HG02759 (cell line): ENCODE results near the gene TAAR2.
"Not testable (repeated sequence)": the region's sequence is repeated elsewhere in the genome, so short reads cannot be mapped to it uniquely, and the experiment has no call there.

Source experiments
- ATAC-seq: cut with Tn5 transposase; IDR thresholded peaks from one replicate; pipeline ENCODE4 v1.9.1; 2021; ENCODE audit warnings: mild to moderate bottlenecking, moderate library complexity; ENCODE audit not compliant: unreplicated experiment

The TAAR2 gene

DNA sequence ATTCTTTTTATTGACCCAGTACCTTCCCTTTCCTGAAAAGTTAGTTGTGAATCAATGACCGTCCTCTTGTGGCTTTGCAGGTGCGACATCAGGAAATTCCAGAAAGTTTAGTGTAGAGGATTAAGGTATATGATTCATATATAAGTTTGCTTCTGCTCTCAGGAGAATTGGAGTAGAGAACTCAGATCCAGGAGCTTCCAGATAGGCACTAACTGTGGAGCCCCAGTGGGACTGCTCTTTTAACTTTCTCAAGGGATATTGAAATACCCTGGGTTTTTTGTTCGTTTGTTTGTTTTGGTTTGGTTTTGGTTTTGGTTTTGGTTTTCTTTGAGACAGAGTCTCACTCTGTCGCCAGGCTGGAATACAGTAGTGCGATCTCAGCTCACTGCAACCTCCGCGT is 9.5 kb downstream of the TAAR2 start:
- no peak for ATAC-seq

DNA sequence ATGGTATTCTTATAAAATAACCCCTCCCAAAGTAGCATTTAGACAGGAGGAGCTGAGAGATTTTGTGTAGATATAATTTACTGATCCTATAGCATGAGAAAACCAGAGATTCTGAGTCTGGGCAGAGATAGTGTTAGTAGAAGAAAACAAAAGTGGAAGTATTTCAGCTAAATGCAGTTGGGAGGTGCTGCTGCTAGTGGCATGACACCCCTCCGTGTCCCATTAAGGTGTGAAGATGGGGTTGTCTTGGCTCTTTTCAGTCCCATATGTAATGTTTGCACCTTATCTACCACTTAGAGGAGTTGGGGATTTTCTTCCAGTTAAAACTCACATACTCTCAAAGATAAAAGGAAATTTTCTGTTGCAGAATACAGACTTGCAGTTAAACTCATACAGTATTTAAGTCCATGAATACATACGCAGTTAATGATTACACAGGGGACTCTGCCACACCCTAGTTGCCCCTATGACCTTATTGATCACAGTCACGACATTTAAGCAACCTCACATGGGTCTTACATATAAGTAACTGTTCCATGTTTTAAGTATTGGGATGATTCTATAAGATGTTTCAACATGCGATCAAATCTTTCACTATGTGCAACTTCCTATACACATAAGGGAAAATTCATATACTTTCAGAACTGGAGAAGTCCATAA is 11.5 kb downstream of the TAAR2 start:
- ATAC-seq: no peak

DNA sequence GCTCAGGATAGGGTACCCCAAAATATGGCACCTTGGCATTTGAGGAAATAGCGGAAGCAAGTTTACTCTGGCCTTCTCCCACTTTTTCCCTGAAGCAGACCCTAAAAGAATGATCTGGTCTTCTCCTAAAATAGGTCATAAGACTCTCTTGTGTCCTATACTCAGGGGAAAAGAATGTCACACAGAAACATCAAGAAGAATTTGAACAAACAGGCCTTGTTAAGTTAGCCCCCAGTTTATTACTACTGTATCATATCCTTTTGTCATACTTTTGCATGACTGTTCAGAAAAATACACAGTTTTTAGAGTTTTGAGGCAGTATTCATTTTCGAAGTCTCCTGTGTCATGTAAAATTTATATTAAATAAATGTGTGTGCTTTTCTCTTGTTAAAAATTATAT is 12.5 kb downstream of the TAAR2 start:
- ATAC-seq: no peak

DNA sequence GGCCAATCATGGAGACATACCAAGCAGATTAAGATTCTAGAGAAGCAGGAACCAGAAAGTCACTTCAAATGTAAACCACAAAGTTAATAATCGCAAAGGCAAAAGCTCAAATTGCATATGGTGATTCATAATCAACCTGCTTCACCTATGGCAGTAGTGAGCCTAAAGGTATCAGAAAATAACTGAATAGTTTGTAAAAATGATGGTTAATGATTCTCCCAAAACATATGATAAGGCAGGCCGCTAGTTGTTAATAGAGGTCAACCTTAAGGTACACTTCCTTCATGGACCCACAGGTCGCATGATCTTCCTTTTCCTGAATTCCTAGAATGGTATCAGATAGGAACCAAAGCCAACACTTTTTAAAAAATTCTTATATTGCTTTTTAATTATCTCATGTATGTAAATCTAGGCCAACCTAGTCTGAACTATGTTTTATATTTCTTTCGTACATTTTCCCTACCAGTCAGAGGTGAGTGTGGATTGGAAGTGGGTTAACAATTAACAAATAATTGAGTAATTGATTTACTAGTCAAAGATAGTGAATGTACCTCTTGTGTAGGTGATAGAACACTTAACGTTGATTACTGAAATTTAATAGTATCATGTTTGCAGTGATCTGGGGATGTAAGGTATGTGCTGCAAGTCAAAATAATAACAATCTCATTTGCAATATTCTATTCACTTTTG is 16.4 kb downstream of the TAAR2 start:
- ATAC-seq: peak; percentile 66

DNA sequence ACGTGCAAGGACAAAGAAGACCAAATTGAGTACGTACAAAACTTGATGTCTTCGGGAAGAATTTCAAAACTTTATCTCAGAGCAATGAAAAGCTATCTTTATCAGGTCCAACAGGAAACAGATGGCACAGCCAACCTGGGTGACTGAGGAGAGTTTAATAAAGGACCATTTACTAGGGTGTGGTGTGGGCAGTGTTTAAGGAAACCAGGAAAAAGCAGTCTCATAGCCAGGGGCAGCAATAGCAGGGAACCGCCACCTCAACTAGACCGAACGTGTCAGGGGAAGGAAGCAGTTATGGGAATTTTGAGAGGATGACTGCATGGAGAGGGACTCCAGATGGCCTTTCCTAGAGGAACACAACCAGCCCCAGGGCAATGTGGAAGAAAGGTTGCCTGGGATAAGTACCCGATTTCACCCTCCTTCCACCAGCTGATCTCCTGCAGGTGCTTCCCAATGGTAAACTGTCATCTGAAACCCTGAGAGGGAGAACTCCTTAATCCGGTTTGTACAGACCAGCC is 19.4 kb downstream of the TAAR2 start:
- ATAC-seq: no peak

DNA sequence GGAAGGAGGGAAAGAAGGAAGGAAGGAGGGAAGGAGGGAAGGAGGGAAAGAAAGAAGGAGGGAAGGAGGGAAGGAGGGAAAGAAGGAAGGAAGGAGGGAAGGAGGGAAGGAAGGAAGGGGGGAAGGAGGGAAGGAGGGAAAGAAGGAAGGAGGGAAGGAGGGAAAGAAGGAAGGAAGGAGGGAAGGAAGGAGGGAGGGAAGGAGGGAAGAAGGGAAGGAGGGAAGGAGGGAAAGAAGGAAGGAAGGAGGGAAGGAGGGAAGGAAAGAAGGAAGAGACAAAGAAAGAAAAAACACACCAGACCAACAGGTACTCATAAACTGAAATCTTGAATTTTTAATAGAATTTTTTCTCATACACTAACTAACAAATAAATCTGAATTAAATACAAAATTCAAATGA is 23.2 kb downstream of the TAAR2 start:
- not testable (repeated sequence) for ATAC-seq

DNA sequence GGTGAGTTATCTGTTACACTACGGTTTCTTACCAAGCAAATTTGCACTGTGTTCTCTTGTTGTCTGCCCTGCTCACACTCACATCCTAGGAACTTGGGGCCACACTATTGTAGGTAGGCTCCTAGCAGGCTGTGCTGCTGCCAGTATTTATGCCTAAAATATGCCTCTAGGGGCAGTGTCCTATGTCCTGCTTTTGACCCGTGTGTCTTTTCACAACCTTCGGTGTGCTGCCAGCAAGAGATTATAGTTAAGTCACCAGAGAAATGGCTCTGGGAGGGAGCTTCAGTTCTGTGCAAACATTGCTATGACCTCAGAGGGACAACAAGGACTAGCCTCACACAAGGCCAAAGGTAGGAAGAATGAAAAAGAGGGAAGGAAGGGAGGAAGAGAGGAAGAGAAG is 25.6 kb downstream of the TAAR2 start:
- ATAC-seq: peak; percentile 78

DNA sequence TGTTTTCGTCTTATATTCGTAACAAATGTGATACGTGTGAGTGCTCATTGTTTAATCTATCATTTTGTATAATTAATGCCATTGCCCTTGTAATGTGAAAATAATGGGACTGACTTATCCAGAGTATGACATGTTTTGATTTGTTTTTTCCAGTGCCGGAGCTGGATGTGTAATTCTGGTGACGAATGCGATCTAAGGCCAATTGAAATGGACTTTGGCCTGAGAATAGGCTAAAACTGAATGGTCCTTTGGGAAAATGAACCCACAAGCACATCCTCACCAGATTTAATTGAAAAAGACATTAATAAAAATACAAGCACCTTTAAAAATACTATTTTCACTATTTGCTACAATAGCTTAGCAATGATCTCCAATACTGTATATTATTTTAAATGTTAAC is 27.9 kb downstream of the TAAR2 start:
- ATAC-seq: no peak

DNA sequence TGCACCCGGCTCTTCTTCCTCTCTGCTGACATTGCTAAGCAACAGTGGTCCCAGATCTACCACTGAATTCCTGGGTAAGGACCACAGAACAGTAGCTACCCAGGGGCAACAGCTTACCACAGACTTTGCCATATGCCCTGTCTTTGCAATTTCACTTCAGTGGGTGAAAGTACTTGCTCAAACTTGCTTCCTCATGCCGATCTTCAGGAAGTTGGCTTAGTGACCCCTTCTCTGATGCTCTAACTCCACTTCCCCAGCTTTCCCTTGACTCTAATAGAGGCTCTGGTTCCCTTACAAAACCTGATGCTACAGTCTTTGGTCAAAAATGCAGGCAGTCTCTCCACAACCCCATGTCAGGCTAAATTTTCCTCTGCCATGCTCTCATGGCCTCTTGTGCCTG is 31.2 kb downstream of the TAAR2 start:
- ATAC-seq: no peak

DNA sequence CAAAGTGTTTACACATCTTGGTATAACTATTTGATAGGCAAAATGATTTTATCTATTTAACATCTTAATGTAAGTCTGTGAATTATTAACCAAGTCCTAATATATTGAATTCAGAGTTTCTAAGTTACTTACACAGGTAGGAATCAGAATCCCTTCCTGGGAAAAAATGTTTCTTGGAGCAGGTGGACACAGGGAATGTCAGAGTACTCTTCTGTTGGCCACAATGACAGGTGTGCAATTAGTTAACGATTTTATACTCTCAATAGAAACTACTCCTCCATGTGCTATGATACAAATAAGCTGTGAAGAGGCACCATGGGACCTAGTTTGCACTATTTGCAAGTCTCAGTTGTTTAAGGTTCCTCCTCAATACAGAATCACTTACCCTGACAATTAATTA is 33.7 kb downstream of the TAAR2 start:
- no peak for ATAC-seq

DNA sequence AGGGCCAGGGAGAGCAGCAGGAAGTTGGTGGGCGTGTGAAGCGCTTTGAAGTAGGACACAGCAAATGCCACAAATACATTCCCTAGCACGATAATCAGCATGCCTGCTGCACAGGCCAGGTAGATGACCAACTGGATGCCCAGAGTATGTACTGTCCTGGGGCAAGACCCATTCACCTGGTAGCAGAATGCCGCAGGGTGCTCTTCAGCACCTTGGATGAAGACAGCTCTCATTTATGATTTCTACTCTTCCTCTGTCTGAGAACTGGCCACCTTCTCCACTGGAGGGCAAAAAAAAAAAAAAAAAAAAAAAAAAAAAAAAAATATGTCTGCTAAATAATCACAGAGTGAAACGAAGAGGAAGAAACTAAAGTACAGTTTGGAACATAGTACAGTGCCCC is 34.6 kb downstream of the TAAR2 start, which contains the start of gene TAAR5:
Gene TAAR5 (minus strand): TSS at position 288 of the 400 bp plus-strand sequence. CDS start 55 bp downstream, at position 233.
- no peak for ATAC-seq

DNA sequence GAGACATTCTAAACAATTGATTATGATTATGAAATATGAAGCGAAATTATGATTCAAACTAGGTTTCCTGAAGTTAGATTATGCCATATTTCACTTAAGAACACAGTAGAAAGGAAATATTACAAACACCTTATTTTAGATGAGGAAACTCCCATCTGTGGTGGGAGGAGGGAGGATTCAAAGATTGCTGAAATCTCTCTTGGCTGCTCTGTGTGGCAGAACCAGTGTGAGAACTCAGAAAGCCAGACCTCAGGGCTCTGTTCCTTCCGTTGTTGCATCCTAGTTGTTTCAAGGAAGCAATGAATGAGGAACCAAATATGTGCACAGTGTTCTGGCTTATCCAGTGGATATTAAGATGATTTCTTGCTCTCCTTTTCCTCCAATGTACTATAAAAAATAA is 36.7 kb downstream of the TAAR2 start:
- ATAC-seq: no peak

DNA sequence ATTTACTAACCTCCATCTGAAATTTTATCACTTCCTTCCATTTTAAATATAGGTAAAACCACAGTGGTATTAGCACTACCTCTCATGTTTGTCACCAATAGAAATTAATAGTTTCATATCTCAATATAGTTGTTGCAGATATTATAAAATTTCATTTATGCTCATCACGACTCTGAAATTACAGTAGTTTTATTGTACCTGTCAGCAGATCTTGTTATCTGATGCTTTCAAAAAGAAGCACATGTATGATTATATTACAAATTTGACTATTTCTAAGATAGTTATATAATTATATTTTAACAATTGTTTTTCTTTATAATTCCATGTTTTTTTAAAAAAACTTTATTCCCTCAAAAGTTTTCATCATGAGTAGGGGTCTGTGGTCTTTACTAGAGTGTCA is 39.4 kb downstream of the TAAR2 start:
- no peak for ATAC-seq

DNA sequence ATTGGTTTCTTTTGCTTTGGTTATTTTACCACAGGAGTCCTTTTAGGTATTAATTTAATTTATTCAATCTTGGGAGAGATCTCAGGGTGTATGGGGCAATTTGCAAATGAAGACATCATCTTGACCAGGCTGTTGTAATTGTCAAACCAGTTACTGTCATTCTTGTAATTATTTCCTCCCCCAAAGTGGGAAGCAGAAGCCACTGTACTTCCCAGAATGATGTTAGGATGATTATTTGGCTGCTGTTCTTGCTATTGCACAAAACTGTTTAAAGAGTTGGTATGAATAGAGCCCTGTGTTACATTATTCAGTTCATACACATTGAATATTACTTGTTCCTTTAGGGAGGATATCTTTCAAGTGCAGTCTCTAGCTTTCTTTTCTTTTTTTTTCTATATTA is 52.3 kb downstream of the TAAR2 start:
- no peak for ATAC-seq

DNA sequence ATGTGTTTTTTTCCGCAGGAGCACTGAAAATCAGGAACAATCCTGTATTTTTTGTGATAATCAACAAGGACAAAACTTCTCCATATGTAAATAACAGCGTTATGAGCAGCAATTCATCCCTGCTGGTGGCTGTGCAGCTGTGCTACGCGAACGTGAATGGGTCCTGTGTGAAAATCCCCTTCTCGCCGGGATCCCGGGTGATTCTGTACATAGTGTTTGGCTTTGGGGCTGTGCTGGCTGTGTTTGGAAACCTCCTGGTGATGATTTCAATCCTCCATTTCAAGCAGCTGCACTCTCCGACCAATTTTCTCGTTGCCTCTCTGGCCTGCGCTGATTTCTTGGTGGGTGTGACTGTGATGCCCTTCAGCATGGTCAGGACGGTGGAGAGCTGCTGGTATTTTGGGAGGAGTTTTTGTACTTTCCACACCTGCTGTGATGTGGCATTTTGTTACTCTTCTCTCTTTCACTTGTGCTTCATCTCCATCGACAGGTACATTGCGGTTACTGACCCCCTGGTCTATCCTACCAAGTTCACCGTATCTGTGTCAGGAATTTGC is 53.8 kb downstream of the TAAR2 start, which contains the start of gene TAAR6:
Gene TAAR6 (plus strand): TSS at position 102 of the 557 bp plus-strand sequence. CDS start 0 bp downstream, at position 102.
- no peak for ATAC-seq

DNA sequence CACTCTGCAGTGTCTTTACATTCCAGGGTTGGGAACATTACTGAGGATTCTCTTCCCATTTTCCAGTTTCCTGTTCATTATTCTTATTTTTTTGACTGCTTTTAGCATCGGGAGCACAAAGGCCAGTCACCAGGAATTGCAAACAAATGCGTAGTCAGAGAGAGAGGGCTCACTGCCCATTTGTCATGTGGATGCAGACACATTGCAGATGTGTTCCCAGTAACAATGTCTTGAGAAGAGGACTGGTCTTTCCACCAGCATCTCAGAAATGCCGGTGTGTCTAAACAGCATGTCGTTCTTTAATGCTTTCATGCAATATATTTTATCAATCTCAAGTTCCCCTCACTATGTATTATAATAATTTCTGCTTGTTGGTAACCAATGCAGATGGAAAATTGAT is 54.9 kb downstream of the TAAR2 start:
- ATAC-seq: no peak

DNA sequence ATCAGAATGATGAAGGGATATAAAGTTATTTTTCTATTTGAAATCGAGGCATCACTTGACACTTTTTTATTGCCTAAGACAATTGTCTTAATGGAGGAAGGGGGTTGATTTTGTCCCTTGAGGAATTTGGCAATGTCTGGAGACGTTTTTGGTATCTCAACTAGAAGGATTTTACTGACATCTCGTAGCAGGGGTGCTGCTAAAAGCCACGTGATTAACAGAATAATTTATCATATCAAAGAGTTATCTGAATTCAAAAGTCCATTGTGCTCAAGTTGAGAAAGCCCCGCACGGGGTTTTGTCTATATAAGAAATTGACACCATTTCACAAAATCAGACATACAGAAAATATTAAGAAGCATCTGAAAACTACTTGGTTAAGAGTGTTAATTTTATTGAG is 55.5 kb downstream of the TAAR2 start:
- no peak for ATAC-seq

DNA sequence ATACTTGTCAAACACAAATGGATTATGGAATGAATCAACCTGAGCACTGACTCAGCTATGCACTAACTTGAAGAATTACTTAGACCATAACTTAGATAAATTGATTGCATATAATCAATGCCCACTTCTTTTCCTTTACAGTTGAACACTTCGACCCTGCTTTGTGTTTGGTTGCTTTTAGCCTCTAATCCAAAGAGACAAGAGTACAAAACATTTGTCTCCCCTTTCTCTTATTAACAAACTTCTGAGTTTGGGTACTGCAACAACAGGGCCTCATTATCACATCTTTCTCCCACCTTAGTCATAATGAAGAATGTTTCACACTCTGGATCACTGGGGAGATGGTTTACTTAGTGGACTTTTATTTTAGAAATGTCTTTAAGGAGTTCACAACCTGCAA is 56.5 kb downstream of the TAAR2 start:
- no peak for ATAC-seq
